Measurements from ENCODE around the gene SGCG.

DNA sequence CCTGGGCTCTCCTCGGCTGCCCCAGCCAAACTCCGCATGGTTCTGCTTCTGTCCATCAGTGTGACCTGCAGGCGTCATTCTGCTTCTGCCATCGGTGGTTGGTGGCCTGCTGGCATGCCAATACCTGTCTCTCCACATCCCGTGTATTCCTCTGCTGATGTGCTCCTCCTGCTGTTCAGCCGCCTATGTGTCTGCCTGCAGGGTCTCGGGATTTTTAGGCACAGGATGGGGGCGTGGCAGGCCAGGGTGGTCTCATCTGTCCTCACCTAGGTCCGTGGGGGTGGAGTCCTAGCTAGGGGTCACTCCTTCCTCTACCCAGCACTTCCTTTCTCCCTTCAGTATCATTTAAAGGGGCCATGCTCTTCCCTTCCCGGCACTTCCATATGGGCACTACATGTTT, 33.0 kb upstream of the SGCG start:
- TF ChIP-seq, protein P1, sequence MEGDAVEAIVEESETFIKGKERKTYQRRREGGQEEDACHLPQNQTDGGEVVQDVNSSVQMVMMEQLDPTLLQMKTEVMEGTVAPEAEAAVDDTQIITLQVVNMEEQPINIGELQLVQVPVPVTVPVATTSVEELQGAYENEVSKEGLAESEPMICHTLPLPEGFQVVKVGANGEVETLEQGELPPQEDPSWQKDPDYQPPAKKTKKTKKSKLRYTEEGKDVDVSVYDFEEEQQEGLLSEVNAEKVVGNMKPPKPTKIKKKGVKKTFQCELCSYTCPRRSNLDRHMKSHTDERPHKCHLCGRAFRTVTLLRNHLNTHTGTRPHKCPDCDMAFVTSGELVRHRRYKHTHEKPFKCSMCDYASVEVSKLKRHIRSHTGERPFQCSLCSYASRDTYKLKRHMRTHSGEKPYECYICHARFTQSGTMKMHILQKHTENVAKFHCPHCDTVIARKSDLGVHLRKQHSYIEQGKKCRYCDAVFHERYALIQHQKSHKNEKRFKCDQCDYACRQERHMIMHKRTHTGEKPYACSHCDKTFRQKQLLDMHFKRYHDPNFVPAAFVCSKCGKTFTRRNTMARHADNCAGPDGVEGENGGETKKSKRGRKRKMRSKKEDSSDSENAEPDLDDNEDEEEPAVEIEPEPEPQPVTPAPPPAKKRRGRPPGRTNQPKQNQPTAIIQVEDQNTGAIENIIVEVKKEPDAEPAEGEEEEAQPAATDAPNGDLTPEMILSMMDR (conservative IDR thresholded peaks at IDR 0.05) = no peak
- TF ChIP-seq EZH2 (IDR thresholded peaks at IDR 0.05; ENCODE audit: low read depth) = no peak

Data from PC-9 (cell line).